ENCODE measurements around the gene PRR19. TPM values are rescaled to one million over a fixed set of nuclear protein-coding genes. Genes with fewer than 3 reads are reported as not detected.
A peak's percentile ranks its signal among the peaks of the same experiment; 100 is the strongest.

The PRR19 gene
- total RNA-seq, 1 donor from 2014 or later = 1.4 TPM

- DNase-seq = no peak
These were observed 48.5 kb downstream of the PRR19 start for GRCh38 chr19:42350417-42350816.

GRCh38 chr19:42351079-42351735, 49.3 kb downstream of the PRR19 start:
- DNase-seq = no peak

- peak; percentile 81 for DNase-seq
These were observed 50.6 kb downstream of the PRR19 start for GRCh38 chr19:42352301-42353259.

- no peak for DNase-seq
These were observed 51.5 kb downstream of the PRR19 start for GRCh38 chr19:42353341-42354015.

- no peak for DNase-seq
These were observed 54.0 kb downstream of the PRR19 start for GRCh38 chr19:42355896-42356295.

- DNase-seq = no peak
These were observed 54.8 kb downstream of the PRR19 start for GRCh38 chr19:42356686-42357085.

GRCh38 chr19:42357290-42357689, 55.4 kb downstream of the PRR19 start:
- DNase-seq = no peak

Small RNA genes within 50 kb of the gene (small RNA-seq; reads per million reads assigned to genes)
- not detected for gene MIR8077

Other genes starting within 250 kb of the PRR19 start
- gene GRIK5, start 231.9 kb upstream of the PRR19 start, total RNA-seq = 20.0 TPM
- gene ZNF574, start 226.0 kb upstream of the PRR19 start, total RNA-seq = 11.1 TPM
- 3.0 TPM for gene POU2F2, start 169.7 kb upstream of the PRR19 start, total RNA-seq
- gene DEDD2, start 84.5 kb upstream of the PRR19 start, total RNA-seq = 20.4 TPM
- gene ZNF526, start 81.8 kb upstream of the PRR19 start, total RNA-seq = 6.4 TPM
- 19.7 TPM for gene GSK3A, start 59.5 kb upstream of the PRR19 start, total RNA-seq
- 7.8 TPM for gene ERF, start 47.0 kb upstream of the PRR19 start, total RNA-seq
- gene CIC, start 32.9 kb upstream of the PRR19 start, total RNA-seq = 19.5 TPM
- gene PAFAH1B3, start 492 bp downstream of the PRR19 start, total RNA-seq = 198 TPM
- gene TMEM145, start 11.2 kb downstream of the PRR19 start, total RNA-seq = 47.1 TPM
- gene MEGF8, start 23.5 kb downstream of the PRR19 start, total RNA-seq = 43.7 TPM
- gene CNFN, start 88.2 kb downstream of the PRR19 start, total RNA-seq = not detected
- 9.2 TPM for gene LIPE, start 125.3 kb downstream of the PRR19 start, total RNA-seq
- 0.31 TPM for gene CXCL17, start 140.8 kb downstream of the PRR19 start, total RNA-seq
- gene CEACAM1, start 226.3 kb downstream of the PRR19 start, total RNA-seq = not detected

All from occipital lobe (tissue), 3 donors.